HG03575 (cell line): ENCODE data around the gene TXNDC8.

Source experiments
- ATAC-seq: cut with Tn5 transposase; IDR thresholded peaks from one replicate; pipeline ENCODE4 v1.9.1; 2021; ENCODE audit not compliant: unreplicated experiment, insufficient number of reproducible peaks, low FRiP score; ENCODE audit errors: extremely low read depth

TXNDC8 gene

DNA sequence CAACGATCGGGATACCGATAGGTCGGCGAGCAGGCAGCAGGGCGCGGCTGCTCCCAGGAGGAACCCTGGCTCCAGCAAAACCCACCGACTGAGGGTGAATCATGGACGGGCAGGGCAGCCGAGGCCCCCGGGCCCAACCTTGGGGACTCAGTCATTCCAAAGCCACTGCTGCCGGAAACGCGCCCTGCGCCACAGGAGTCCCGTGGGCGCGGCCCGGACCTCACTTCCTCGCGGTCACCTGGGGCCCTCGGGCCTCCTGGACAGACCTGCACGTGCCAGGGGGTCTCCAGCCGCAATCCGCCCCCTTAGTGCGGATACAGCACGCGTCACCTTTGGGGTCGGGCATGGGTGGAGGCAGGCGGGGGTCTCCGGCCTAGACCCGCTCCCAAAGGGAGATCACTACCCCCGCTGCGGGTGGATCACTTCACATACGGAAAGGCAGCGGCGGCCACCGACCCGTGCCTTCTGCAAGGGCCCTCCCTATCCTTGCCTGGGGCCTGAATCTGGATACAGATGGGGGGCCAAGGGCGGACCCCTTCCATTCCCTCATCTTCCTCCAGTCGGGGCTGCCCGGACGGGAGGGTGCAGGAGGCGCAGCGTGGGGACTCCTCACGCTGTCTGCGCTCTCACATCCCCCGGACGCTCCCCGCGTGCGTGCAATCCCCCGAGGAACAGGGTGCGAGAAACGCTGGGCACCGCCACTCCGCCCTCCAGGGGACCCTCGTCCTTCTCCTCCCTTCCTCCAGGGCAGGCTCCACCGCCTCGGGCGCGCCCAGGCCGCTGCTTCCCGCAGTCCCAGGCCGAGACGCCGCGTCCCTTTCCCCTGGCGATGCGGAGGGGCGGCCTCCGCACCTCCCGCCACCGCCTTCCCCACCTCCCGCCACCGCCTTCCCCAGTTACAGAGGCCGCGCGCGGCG is 81.9 kb downstream of the TXNDC8 start:
- no peak for ATAC-seq

- no peak for ATAC-seq
Observed at GRCh38 chr9:110255034-110255462, 82.6 kb downstream of the TXNDC8 start.

- ATAC-seq: no peak
Observed at GRCh38 chr9:110254500-110254899, 83.2 kb downstream of the TXNDC8 start.
